ENCODE data around the gene SSTR3.

- TF ChIP-seq POLR2A (IDR thresholded peaks at IDR 0.05) (no peak), EP300 (IDR thresholded peaks at IDR 0.05) (no peak)
- TF ChIP-seq, protein P1, sequence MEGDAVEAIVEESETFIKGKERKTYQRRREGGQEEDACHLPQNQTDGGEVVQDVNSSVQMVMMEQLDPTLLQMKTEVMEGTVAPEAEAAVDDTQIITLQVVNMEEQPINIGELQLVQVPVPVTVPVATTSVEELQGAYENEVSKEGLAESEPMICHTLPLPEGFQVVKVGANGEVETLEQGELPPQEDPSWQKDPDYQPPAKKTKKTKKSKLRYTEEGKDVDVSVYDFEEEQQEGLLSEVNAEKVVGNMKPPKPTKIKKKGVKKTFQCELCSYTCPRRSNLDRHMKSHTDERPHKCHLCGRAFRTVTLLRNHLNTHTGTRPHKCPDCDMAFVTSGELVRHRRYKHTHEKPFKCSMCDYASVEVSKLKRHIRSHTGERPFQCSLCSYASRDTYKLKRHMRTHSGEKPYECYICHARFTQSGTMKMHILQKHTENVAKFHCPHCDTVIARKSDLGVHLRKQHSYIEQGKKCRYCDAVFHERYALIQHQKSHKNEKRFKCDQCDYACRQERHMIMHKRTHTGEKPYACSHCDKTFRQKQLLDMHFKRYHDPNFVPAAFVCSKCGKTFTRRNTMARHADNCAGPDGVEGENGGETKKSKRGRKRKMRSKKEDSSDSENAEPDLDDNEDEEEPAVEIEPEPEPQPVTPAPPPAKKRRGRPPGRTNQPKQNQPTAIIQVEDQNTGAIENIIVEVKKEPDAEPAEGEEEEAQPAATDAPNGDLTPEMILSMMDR (IDR thresholded peaks at IDR 0.05) = no peak
These were observed 30.0 kb downstream of the SSTR3 start for GRCh38 chr22:37182101-37182948.

Data from ovary (tissue), 3 donors.